Measurements from ENCODE around the gene NALF2.

The NALF2 gene

DNA sequence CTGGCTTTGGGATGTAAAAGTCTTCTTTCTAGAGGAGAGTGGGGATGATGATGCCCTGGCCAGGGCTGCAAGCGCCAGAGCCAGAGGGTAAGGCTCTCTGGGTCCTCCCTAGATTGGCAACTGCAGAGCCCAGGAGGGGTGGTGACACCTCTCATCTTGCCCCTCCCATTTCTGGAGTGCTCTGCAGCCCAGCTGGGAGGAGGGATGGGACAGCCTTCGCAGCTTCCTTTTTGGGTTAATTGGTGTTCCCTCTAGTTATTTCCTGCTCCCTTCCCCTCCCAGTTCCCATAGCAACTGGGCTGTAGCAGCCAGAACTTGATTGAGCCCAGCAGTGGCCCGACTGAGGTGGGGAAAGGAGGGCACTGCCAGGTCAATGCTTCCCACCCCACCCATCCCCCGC, 19.2 kb downstream of the NALF2 start:
- no peak overlapping the region for H3K4me3 ChIP-seq (replicated peaks in 1 of 2; ENCODE audit: low read depth in 2 of 2, low read length in 2 of 2)
- DNase-seq (ENCODE audit: low read depth in 2 of 2) = no peak
- no peak for TF ChIP-seq CTCF (IDR thresholded peaks at IDR 0.05; ENCODE audit: low read depth, low read length)

DNA sequence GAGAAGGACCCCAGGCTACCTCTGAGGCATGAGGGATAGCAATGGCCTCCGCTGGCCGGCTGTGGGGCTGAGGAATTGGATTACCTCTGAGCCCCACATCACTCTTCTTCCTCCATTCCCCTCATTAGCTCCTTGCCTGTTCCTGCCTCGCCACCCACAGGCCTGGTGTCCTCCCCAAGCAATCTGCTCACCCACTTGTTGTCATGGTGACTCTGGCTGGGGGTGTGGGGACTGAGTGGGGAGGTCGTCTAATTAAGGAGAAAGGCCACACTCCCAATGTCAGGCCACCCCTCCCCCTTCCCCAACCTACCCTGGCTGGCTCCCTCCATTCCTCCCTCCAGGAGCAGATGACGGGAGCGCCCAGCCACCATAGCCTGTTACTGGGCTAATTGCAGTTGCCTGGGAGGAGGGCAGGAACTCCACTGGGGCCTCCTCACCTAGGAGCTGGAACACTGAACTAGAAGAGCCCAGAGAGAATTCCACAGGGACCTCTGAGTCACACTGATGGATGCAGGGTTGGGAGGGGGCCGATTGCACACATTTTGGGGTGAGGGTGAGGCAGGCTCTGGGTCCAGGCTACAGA, 20.7 kb downstream of the NALF2 start:
- no peak for TF ChIP-seq CTCF (IDR thresholded peaks at IDR 0.05; ENCODE audit: low read depth, low read length)
- DNase-seq (ENCODE audit: low read depth in 2 of 2) = no peak
- H3K4me3 ChIP-seq (replicated peaks in 1 of 2; ENCODE audit: low read depth in 2 of 2, low read length in 2 of 2) = no peak overlapping the region

DNA sequence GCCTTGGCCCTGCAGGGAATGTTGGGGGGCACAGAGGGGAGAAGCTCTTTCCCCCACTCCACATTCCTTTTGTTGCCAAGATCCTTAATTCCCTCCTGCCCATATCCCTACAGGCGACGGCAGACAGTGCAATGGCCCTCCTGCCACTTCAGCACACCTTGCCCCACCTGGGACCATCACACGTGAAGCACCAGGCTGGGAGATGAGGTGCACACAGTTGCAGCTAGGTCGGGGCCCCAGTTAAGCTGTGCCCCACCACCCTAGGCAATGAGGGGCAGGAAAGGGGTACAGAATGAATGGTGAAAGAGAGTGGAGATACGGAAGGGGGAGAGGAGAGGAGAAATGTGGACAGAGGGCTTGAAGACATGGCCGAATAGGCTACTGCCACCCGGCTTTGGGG, 26.2 kb downstream of the NALF2 start:
- TF ChIP-seq CTCF (IDR thresholded peaks at IDR 0.05; ENCODE audit: low read depth, low read length) = no peak
- DNase-seq (ENCODE audit: low read depth in 2 of 2) = no peak
- H3K4me3 ChIP-seq (replicated peaks in 1 of 2; ENCODE audit: low read depth in 2 of 2, low read length in 2 of 2) = no peak overlapping the region

DNA sequence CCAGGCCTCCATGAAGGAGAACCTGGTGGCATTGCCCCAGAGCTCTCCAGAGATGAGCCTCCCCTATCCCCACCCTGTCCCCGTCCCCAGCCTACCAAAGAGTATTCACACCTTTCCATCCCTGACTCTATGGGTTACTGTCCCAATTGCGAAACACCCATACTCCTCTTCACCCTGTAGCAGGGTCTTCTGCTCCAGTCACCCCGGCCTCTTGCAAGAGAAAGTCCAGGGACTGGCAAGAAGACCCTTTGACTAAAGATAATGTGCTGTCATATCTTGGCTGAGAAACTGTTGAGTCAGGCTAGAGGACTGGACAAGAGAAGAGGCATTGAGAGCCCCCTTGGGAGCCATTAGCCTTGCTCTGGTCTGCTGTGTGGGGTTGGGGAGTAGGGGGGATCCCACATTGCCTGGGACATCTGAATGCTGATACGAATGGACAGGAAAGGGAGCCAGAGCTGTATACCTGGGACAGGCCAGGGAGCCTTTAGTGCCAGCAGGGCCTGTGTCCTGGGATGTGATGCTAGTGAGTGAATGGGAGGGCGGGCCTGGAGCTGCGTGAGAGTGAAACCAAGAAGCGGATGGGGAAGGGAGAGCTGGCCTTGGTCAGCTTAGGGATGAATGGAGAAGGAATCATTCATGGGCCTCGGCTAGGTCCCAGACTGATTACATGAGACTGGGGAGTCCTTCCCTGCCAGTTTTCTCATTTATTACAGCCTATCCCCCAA, 27.1 kb downstream of the NALF2 start:
- no peak for TF ChIP-seq CTCF (IDR thresholded peaks at IDR 0.05; ENCODE audit: low read depth, low read length)
- H3K4me3 ChIP-seq (replicated peaks in 1 of 2; ENCODE audit: low read depth in 2 of 2, low read length in 2 of 2) = no peak overlapping the region
- DNase-seq (ENCODE audit: low read depth in 2 of 2) = no peak

- no peak for TF ChIP-seq CTCF (IDR thresholded peaks at IDR 0.05; ENCODE audit: low read depth, low read length)
- no peak overlapping the region for H3K4me3 ChIP-seq (replicated peaks in 1 of 2; ENCODE audit: low read depth in 2 of 2, low read length in 2 of 2)
- DNase-seq (ENCODE audit: low read depth in 2 of 2) = no peak
These were observed 31.5 kb downstream of the NALF2 start for GRCh38 chrX:69535661-69536060.

DNA sequence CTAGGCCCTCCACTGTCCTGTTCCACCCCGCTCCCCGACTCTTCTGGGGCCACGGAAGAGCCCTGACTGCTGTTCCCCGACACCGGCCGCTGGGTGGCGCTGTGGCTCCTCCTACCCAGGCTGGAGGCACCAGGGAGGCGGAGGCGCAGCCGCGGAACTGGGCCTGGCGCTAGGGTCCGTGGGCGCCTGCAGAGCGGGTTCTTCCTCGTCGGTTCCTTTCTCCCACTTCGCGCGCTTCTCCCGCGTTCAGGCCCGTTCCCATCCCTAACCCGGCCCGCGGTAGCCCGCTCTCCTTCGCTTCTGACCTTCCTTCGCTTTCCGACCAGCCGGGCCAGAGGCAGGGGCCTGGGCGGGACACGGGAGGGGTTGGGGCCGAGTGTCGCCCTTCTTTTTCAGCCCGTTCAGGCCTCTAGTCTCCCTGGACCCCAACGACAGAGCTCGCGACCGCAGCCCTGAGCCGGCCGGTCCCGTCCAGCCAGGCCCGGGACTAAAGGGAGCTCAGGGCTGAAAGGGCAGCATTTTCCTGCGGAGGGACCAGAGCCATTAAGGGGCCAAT, 34.3 kb downstream of the NALF2 start:
- DNase-seq (ENCODE audit: low read depth in 2 of 2) = peak; percentile 59 to 72
- peak; percentile 68 for TF ChIP-seq CTCF (IDR thresholded peaks at IDR 0.05; ENCODE audit: low read depth, low read length)
- peak overlapping the region; percentile 33 to 47 for H3K4me3 ChIP-seq (replicated peaks in 1 of 2; ENCODE audit: low read depth in 2 of 2, low read length in 2 of 2)
